ENCODE results near the gene MSANTD1.

Gene MSANTD1

DNA sequence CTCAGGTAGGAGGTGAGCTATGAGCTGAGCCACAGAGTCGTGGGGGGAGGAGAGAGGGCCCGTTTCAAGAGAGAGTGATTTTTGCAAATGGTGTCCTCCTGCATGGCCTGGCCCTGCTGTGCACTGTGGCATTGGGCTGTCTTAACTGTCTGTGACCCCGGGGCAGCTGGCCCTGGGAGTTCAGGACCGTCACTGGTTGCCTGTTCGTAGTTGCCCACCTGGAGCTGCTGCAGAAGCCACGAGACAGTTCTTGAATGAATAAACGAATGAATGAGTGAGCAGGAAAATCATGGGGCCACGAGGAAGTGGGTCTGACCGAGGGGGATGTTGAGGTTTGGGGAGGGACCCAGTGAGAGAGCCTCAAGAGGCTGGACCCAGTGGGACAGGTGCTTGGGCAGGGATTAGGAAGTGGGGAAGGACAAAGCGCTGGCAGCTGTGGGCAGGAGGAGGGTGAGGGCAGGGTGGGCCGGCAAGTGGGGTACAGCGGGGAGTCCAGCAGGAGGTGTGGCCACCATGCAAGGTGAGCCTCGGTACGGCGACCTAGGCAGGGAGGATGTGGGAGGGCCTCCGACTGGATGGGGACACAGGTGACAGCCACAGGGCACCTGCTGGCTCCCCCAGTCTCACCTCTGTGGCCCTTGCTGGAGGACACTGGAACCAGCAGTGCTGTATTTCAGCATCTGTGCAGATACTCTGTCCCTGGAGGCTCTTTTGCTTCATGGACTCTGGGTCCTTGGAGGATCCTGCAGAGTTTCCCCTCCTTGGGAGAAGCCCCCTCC, 54.0 kb downstream of the MSANTD1 start:
- no peak for DNase-seq (ENCODE audit: low read depth, low spot score)

DNA sequence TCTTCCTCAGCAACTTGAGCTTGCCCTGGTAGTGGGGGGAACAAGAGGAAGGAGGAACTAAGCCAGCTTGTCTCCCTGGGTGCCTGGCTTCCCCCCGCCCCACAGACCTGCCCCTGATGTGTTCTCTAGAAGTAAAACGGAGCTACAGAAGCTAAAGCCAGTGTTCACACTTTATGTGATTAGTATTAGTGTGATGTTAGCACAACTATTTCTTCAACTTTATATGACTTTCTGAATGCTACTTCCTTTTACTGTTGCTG, 54.5 kb downstream of the MSANTD1 start:
- DNase-seq (ENCODE audit: low read depth, low spot score) = no peak

DNA sequence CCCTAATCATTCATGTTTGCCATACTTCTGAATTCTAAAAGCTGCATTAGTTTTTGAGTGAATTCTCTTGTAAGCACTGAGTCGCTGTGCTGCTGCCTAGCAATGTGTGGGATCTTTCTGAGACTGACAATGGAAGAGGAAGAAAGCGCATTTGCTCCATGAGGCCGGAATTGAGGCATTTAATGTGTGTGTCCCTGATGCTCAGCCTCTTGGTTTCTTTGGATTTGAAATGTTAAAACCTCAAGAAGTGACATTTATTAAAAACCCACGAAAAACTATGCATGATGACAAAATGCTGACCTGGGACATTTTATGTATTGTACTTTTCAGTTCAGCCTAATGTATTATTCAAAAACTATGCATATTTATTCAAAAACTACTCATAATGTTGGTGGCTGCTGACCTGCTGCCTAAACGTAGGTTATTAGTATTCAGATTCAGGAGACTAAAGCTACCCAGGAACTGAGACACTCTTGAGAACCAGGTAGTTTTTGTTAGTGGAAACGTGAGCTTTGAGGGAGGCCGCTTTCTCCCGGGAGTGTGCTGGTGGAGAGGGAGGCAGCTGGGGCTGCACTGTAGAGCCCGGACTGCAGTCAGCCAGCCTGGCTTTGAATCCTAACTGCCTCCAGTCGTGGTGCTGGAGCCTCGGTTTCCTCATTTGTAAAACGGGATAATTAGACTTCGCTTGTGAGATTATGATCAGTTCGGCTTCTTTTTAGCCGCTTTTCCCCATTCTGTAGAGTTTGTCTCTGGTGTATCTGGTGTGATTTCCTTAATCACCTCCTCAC, 55.2 kb downstream of the MSANTD1 start:
- no peak for DNase-seq (ENCODE audit: low read depth, low spot score)

- no peak for DNase-seq (ENCODE audit: low read depth, low spot score)
Measured at GRCh38 chr4:3304831-3305609, 56.1 kb downstream of the MSANTD1 start.

DNA sequence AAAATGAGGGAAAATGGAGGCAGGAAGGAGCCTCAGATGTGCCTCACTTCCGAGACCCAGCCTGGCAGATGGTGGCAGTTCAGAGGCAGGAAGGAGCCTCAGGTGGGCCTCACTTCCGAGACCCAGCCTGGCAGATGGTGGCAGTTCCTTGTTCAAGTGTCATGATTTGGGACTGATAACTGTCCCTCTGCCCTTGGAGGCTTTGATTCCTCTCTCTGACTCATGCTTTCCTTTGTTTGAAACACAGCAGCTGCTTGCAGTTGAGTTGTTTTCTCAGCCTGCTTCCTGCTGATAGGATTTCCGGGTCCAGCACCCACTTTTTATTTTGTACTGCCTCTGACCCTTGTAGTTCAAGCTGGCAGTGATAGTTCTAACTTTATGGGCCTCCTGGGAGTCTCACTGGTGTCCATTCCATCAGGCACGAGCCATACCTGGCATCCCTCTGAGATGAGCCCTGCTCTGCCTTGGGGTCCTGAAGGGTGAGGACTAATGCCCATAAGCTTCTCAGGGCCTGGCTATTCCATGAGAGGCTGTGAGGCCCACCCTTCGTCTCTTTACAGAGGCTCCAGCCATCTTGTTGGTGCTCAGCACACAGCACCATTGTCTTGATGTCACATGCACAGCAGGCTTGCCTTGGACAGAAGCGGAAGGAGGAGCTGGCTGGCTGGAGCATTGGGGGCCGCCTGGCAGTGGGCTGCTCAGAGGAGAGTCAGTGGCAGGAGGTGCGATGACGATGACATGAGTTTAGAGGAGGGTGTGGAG, 56.8 kb downstream of the MSANTD1 start:
- DNase-seq (ENCODE audit: low read depth, low spot score) = no peak
